Stimulated activated CD4-positive, alpha-beta T cell treated with anti-CD3 and anti-CD28 coated beads, Interleukin-1b, Interleukin-23, amount 100 ng/mL, for 4 hours (primary cell): Measurements from ENCODE around the gene GTF2F2.

Source experiments
- DNase-seq, 2 donors: peaks; one replicate each; pipeline ENCODE4 v3.0.0-alpha.2; 2020; ENCODE audit warnings: low read depth in 2 of 2

Gene GTF2F2

GRCh38 chr13:45333251-45333976 is 213.1 kb downstream of the GTF2F2 start:
- no peak for DNase-seq
